IMR-90 (cell line): ENCODE measurements around the gene PITRM1. TPM values are rescaled to one million over a fixed set of nuclear protein-coding genes. Genes with fewer than 3 reads are reported as not detected.

Experiments
- ATAC-seq: fragments of 200-7000 bp; cut with Tn5 transposase; 2 replicates; pipeline ENCODE4 v1.9.1; 2020; ENCODE audit warnings: low read depth, mild to moderate bottlenecking, moderate library complexity
- BruUV-seq: library from RNA; stranded (reverse); fragments of 400-500 nt; replicated peaks from 2 replicates; lab custom pipeline; 2021; lab: Mats Ljungman, UMichigan
- CTCF ChIA-PET: fragments of 300-600 bp; formaldehyde crosslinking; extraction: SDS; loops from one replicate; lab custom pipeline; 2021; ENCODE audit warnings: antibody characterized with exemption; lab: Yijun Ruan, JAX
- POLR2A ChIA-PET: fragments of 300-600 bp; sonication (Branson Sonifier 250); formaldehyde crosslinking; loops from one replicate; lab custom pipeline; 2022; ENCODE audit warnings: antibody characterized with exemption; ENCODE audit not compliant: unreplicated experiment; lab: Charles Lee
- DNase-seq: peaks from one replicate; pipeline ENCODE4 v3.0.0; 2013
- H2AFZ ChIP-seq: replicated peaks from 2 replicates; pipeline ENCODE3; 2013; ENCODE audit warnings: low read length, mild to moderate bottlenecking; ENCODE audit not compliant: poor library complexity
- H2AK5ac ChIP-seq: 2 replicates; pipeline ENCODE4 v1.6.1; 2013; ENCODE audit warnings: low read depth, low read length, inconsistent platforms
- H2AK9ac ChIP-seq: replicated peaks from 2 replicates; pipeline ENCODE3; 2013; ENCODE audit warnings: mild to moderate bottlenecking, low read depth, low read length, moderate library complexity; ENCODE audit not compliant: poor library complexity
- H2BK120ac ChIP-seq: 2 replicates; pipeline ENCODE4 v1.6.1; 2013; ENCODE audit warnings: low read depth, low read length, inconsistent platforms
- H2BK15ac ChIP-seq: 3 replicates; pipeline ENCODE4 v1.6.1; 2013; ENCODE audit warnings: low read depth, low read length, inconsistent platforms
- H2BK20ac ChIP-seq: 2 replicates; pipeline ENCODE4 v1.6.1; 2013; ENCODE audit warnings: low read depth, mild to moderate bottlenecking, inconsistent platforms, low read length, moderate library complexity
- H2BK5ac ChIP-seq: 2 replicates; pipeline ENCODE4 v1.6.1; 2013; ENCODE audit warnings: mild to moderate bottlenecking, low read depth, low read length, inconsistent platforms; ENCODE audit not compliant: poor library complexity, severe bottlenecking
- H3K14ac ChIP-seq: replicated peaks from 2 replicates; pipeline ENCODE4 v1.6.1; 2013; ENCODE audit warnings: low read depth, low read length, inconsistent platforms
- H3K18ac ChIP-seq: 2 replicates; pipeline ENCODE4 v1.6.1; 2013; ENCODE audit warnings: low read depth, low read length, control low read depth
- H3K23ac ChIP-seq: 2 replicates; pipeline ENCODE4 v1.6.1; 2013; ENCODE audit warnings: low read depth, low read length, inconsistent platforms
- H3K27ac ChIP-seq: 2 replicates; pipeline ENCODE4 v1.5.1; 2013; ENCODE audit warnings: mild to moderate bottlenecking, control low read depth, low read length; ENCODE audit not compliant: insufficient read depth
- H3K27me3 ChIP-seq: 2 replicates; pipeline ENCODE4 v1.6.1; 2013; ENCODE audit warnings: low read length; ENCODE audit not compliant: control insufficient read depth, insufficient read depth
- H3K36me3 ChIP-seq: 2 replicates; pipeline ENCODE4 v1.6.1; 2013; ENCODE audit warnings: low read length, mixed read lengths; ENCODE audit not compliant: control insufficient read depth, insufficient read depth
- H3K4ac ChIP-seq: 2 replicates; pipeline ENCODE4 v1.6.1; 2013; ENCODE audit warnings: low read depth, low read length, inconsistent platforms
- H3K4me1 ChIP-seq: 2 replicates; pipeline ENCODE4 v1.6.1; 2013; ENCODE audit warnings: low read length, mixed read lengths; ENCODE audit not compliant: control insufficient read depth, insufficient read depth
- H3K4me2 ChIP-seq: 2 replicates; pipeline ENCODE4 v1.6.1; 2013; ENCODE audit warnings: low read depth, mild to moderate bottlenecking, control low read depth, low read length, moderate library complexity
- H3K4me3 ChIP-seq: 2 replicates; pipeline ENCODE4 v1.5.1; 2013; ENCODE audit warnings: low read depth, mild to moderate bottlenecking, control low read depth, low read length, moderate library complexity; ENCODE audit not compliant: insufficient read depth
- H3K56ac ChIP-seq: 2 replicates; pipeline ENCODE4 v1.6.1; 2013; ENCODE audit warnings: low read length, inconsistent platforms; ENCODE audit not compliant: insufficient read depth; ENCODE audit errors: extremely low read depth
- H3K79me1 ChIP-seq, 2 experiments: 2 replicates each; pipeline ENCODE4 v1.6.1; 2013; ENCODE audit warnings: low read length in 2 of 2, inconsistent platforms in 1 of 2, low read depth in 1 of 2
- H3K9ac ChIP-seq: 2 replicates; pipeline ENCODE4 v1.6.1; 2013; ENCODE audit warnings: low read depth, low read length, control low read depth
- H3K9me1 ChIP-seq: 2 replicates; pipeline ENCODE4 v1.6.1; 2013; ENCODE audit warnings: low read length, inconsistent platforms; ENCODE audit not compliant: insufficient read depth
- H3K9me3 ChIP-seq: 2 replicates; pipeline ENCODE4 v1.6.1; 2013; ENCODE audit warnings: low read length; ENCODE audit not compliant: control insufficient read depth, insufficient read depth
- H4K20me1 ChIP-seq: 2 replicates; pipeline ENCODE4 v1.6.1; 2013; ENCODE audit warnings: low read length, inconsistent platforms; ENCODE audit not compliant: insufficient read depth
- H4K5ac ChIP-seq: 2 replicates; pipeline ENCODE4 v1.6.1; 2013; ENCODE audit warnings: mild to moderate bottlenecking, low read depth, low read length, control low read depth
- H4K8ac ChIP-seq, 2 experiments: 2 replicates each; pipeline ENCODE4 v1.6.1; 2013; ENCODE audit warnings: low read depth in 2 of 2, low read length in 2 of 2, control low read depth in 1 of 2, inconsistent platforms in 1 of 2
- H4K91ac ChIP-seq: 2 replicates; pipeline ENCODE4 v1.6.1; 2013; ENCODE audit warnings: low read depth, low read length, inconsistent platforms; ENCODE audit not compliant: insufficient read depth
- MAFK ChIP-seq: IDR thresholded peaks from 2 replicates; pipeline ENCODE4 v1.6.1; 2012; ENCODE audit warnings: low read depth, low read length, improper control_type of control experiment
- NFE2L2 ChIP-seq: fragments of 150-350 bp; IDR thresholded peaks from 2 replicates; pipeline ENCODE4 v1.6.1; 2016; ENCODE audit warnings: low read depth, mild to moderate bottlenecking, low read length
- whole genome bisulfite sequencing, 2 experiments: methylation state at CpG; one replicate each; pipeline versions ENCODE4 v1.1.5 to v1.1.7; 2013; ENCODE audit warnings: missing lambda C conversion rate in 2 of 2; ENCODE audit not compliant: insufficient read length in 1 of 2; ENCODE audit errors: extremely low coverage in 2 of 2; 5-methylcytosine and 5-hydroxymethylcytosine counted together
- dilution Hi-C: fragments of 300-500 bp; cut with HindIII; formaldehyde crosslinking; loops from one replicate; pipeline ENCODE4 v1.14.3; 2018; ENCODE audit warnings: low sequenced_read_pairs; ENCODE audit not compliant: unreplicated experiment
- in situ Hi-C: fragments of 300-500 bp; cut with MboI; formaldehyde crosslinking; loops from 3 replicates; pipeline ENCODE4 v1.14.3; 2019; ENCODE audit warnings: low sequenced_read_pairs, inconsistent platforms, mixed read lengths
- intact Hi-C: fragments of 100-400 bp; cut with micrococcal nuclease; formaldehyde crosslinking; loops from 2 replicates; pipeline ENCODE4 v1.10.0; 2022
- polyA plus RNA-seq, 3 experiments: library from polyadenylated mRNA; depleted of rRNA; stranded (reverse); fragments of >200 nt; gene quantifications; 2 replicates each; pipeline ENCODE4 v1.2.3, GENCODE V29; 2012; ENCODE audit warnings: low replicate concordance in 1 of 3
- total RNA-seq: library from RNA; depleted of rRNA; stranded (reverse); fragments of >200 nt; gene quantifications from 2 replicates; pipeline ENCODE4 v1.2.3, GENCODE V29; 2012

PITRM1 gene
- total and polyA plus RNA-seq, 2 of the 4 experiments (the other 2 are of a cell fraction) = 97.1 to 124 TPM

DNA sequence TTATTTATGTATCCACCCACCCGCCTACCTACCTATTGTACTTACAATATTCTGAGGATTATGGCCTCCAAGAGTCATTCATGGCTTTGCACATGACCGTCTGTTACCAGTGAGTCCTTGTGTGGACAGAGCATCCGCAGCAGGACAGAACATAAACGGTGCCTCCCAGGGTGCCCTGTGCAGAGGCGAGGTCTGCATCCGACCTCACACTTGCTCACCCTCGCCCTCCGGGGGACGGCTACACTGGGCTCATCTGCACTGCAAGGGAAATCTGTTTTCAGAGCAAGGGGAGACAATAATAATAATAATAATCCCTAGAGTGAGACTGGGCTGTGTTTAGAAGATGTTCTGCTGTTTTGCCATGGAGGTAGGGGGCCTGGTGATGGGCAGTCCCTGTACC is 75.4 kb downstream of the PITRM1 start:
- Histone ChIP-seq H2BK5ac (peak overlapping the region; percentile 80), H2BK15ac (peak overlapping the region; percentile 54; the same call in 1 of the 3 replicates), H2BK120ac (peak overlapping the region; percentile 73), H3K23ac (peak overlapping the region; percentile 59), H3K9ac (no peak overlapping the region), H3K4ac (peak overlapping the region; percentile 84), H3K79me1 (peaks cover 39 to 75% of the 10 kb centered on the region in 2 experiments), H3K27ac (peak overlapping the region; percentile 72), H3K18ac (peak overlapping the region; percentile 29; the same call in 1 of the 2 replicates), H2AFZ (no peak overlapping the region), H3K9me3 (no peaks in the 10 kb centered on the region), H3K4me2 (no peak overlapping the region), H4K8ac (peak overlapping the region; percentile 8 to 33; a peak in 2 of 4 replicates), H2AK9ac (peak overlapping the region; percentile 68), H3K56ac (peak overlapping the region; percentile 32; the same call in 1 of the 2 replicates), H3K14ac (peak overlapping the region; percentile 79), H2BK20ac (peak overlapping the region; percentile 41), H3K27me3 (no peaks in the 10 kb centered on the region), H3K9me1 (peaks cover 38% of the 10 kb centered on the region), H4K5ac (peak overlapping the region; percentile 45; the same call in 1 of the 2 replicates), H3K4me3 (no peak overlapping the region), H4K20me1 (peaks cover 25% of the 10 kb centered on the region), H4K91ac (peak overlapping the region; percentile 49), H3K36me3 (peaks cover 37% of the 10 kb centered on the region), H2AK5ac (peak overlapping the region; percentile 94), H3K4me1 (peaks cover 42% of the 10 kb centered on the region)
- in situ Hi-C loops (no loop called here), intact Hi-C loops (no loop called here), dilution Hi-C loops (no loop called here)
- no CpG with 5 or more reads among the region's 9 CpGs for WGBS, 2 experiments
- ChIA-PET POLR2A (no interaction called here), CTCF (no interaction called here)
- TF ChIP-seq MAFK (no peak), NFE2L2 (no peak)
- BruUV-seq = no TSS peak
- ATAC-seq (no peak), DNase-seq (no peak)
